HepG2 (cell line): Measurements from ENCODE around the gene RAB3GAP1. TPM values are rescaled to one million over a fixed set of nuclear protein-coding genes. Genes with fewer than 3 reads are reported as not detected.

Experiments used
- ATAC-seq: fragments of 200-7000 bp; cut with Tn5 transposase; 3 replicates; pipeline ENCODE4 v1.9.1; 2020; ENCODE audit warnings: mild to moderate bottlenecking, moderate library complexity
- BruUV-seq: library from RNA; stranded (reverse); fragments of 400-500 nt; replicated peaks from 2 replicates; lab custom pipeline; 2021; lab: Mats Ljungman, UMichigan
- CTCF ChIA-PET: fragments of 300-600 bp; formaldehyde crosslinking; extraction: SDS; loops from one replicate; lab custom pipeline; 2021; ENCODE audit warnings: low total read pairs, inconsistent platforms, low intra/inter-chr PET ratio; lab: Yijun Ruan, JAX
- POLR2A ChIA-PET: fragments of 350-600 bp; sonication (Branson Sonifier 250); formaldehyde crosslinking; loops from one replicate; lab custom pipeline; 2020; ENCODE audit warnings: antibody characterized with exemption, inconsistent platforms; lab: Yijun Ruan, JAX
- DNase-seq: peaks from one replicate; pipeline ENCODE4 v3.0.0-alpha.2; 2015; ENCODE audit warnings: low spot score
- FAIRE-seq: peaks from 3 replicates; lab custom pipeline; 2011; peaks lifted over from hg19 to GRCh38; lab: Jason Lieb, UNC
- H2AFZ ChIP-seq: one replicate; pipeline ENCODE4 v1.6.1; 2011; ENCODE audit warnings: low read length, inconsistent platforms
- H3K27ac ChIP-seq: fragments of 300-600 bp; 3 replicates; pipeline ENCODE4 v1.8.0; 2011; ENCODE audit warnings: mixed run types, mild to moderate bottlenecking, mixed read lengths, low read length, inconsistent platforms; ENCODE audit not compliant: insufficient read depth; ENCODE audit errors: extremely low read length
- H3K27me3 ChIP-seq, 2 experiments: fragments of 200-600 bp in 1 of 2; 2 replicates in 1 of 2; 3 replicates in 1 of 2; pipeline versions ENCODE4 v1.6.0 to v1.8.0; 2011; ENCODE audit warnings: low read length in 2 of 2, mild to moderate bottlenecking in 2 of 2, moderate library complexity in 2 of 2, inconsistent platforms in 1 of 2; ENCODE audit not compliant: insufficient read depth in 2 of 2, control insufficient read depth in 1 of 2
- H3K36me3 ChIP-seq, 2 experiments: fragments of 200-600 bp in 1 of 2; replicated peaks in 1 of 2; 2 replicates in 1 of 2; 3 replicates in 1 of 2; pipeline versions ENCODE4 v1.5.1 to v1.8.0; 2011; ENCODE audit warnings: low read length in 2 of 2, inconsistent platforms in 1 of 2; ENCODE audit not compliant: insufficient read depth in 2 of 2, control insufficient read depth in 1 of 2
- H3K4me1 ChIP-seq: 2 replicates; pipeline ENCODE4 v1.5.1; 2012; ENCODE audit warnings: low read length, inconsistent platforms; ENCODE audit not compliant: insufficient read depth
- H3K4me2 ChIP-seq: 2 replicates; pipeline ENCODE4 v1.6.0; 2011; ENCODE audit warnings: low read depth, low read length, inconsistent platforms
- H3K4me3 ChIP-seq, 3 experiments: fragments of 200-600 bp in 1 of 3; sonication (generic), shearing (Covaris generic) in 1 of 3; replicated peaks in 1 of 3; 2 replicates each; pipeline ENCODE4 v1.5.1; 2011 to 2016; ENCODE audit warnings: low read length in 3 of 3, inconsistent platforms in 2 of 3, low read depth in 2 of 3, mild to moderate bottlenecking in 2 of 3, control low read depth in 1 of 3, mixed read lengths in 1 of 3; ENCODE audit not compliant: insufficient read depth in 1 of 3
- H3K79me2 ChIP-seq: one replicate; pipeline ENCODE4 v1.6.1; 2011; ENCODE audit warnings: low read length, inconsistent platforms; ENCODE audit not compliant: insufficient read depth
- H3K9ac ChIP-seq: 2 replicates; pipeline ENCODE4 v1.6.0; 2011; ENCODE audit warnings: mild to moderate bottlenecking, low read depth, low read length, inconsistent platforms; ENCODE audit not compliant: insufficient read depth
- H3K9me3 ChIP-seq: 2 replicates; pipeline ENCODE4 v1.5.1; 2012; ENCODE audit warnings: mild to moderate bottlenecking, low read length
- H4K20me1 ChIP-seq: 2 replicates; pipeline ENCODE4 v1.6.0; 2011; ENCODE audit warnings: inconsistent platforms, mild to moderate bottlenecking, low read length, moderate library complexity; ENCODE audit not compliant: insufficient read depth
- HDAC2 ChIP-seq: sonication (generic); formaldehyde crosslinking; IDR thresholded peaks from 2 replicates; pipeline ENCODE4 v1.4.0; 2020; ENCODE audit warnings: missing genetic modification reagents
- HOXA3 ChIP-seq: sonication (generic); formaldehyde crosslinking; IDR thresholded peaks from 2 replicates; pipeline ENCODE4 v1.5.0; 2020; ENCODE audit warnings: missing genetic modification reagents
- KMT2B ChIP-seq: IDR thresholded peaks from 2 replicates; pipeline ENCODE4 v1.6.1; 2016; ENCODE audit warnings: missing genetic modification reagents, missing compliant biosample characterization
- NFKB2 ChIP-seq: sonication (generic); formaldehyde crosslinking; IDR thresholded peaks from 2 replicates; pipeline ENCODE4 v1.4.0; 2020; ENCODE audit warnings: missing genetic modification reagents, borderline replicate concordance
- PRDM4 ChIP-seq: sonication (generic); formaldehyde crosslinking; IDR thresholded peaks from 2 replicates; pipeline ENCODE4 v1.9.0; 2021; ENCODE audit warnings: missing genetic modification reagents, borderline replicate concordance
- RNF2 ChIP-seq: fragments of 450-650 bp; conservative IDR thresholded peaks from 2 replicates; pipeline ENCODE4 v1.6.1; 2016; ENCODE audit warnings: low read depth
- ZBED4 ChIP-seq: sonication (generic); formaldehyde crosslinking; IDR thresholded peaks from 2 replicates; pipeline ENCODE4 v1.4.0; 2020; ENCODE audit warnings: missing genetic modification reagents, borderline replicate concordance
- WGBS: methylation state at CpG from one replicate; pipeline ENCODE4 v1.1.6; 2017; ENCODE audit warnings: low lambda C conversion rate; 5-methylcytosine and 5-hydroxymethylcytosine counted together
- in situ Hi-C: cut with HindIII; loops from 2 replicates; pipeline ENCODE4 v1.10.0; 2017; ENCODE audit warnings: low pct_unique_long_range_greater_than_20kb; ENCODE audit not compliant: extremely low pct_ligation_motif_present
- intact Hi-C: fragments of 100-400 bp; cut with micrococcal nuclease; formaldehyde crosslinking; loops from one replicate; pipeline ENCODE4 v1.10.0; 2022; ENCODE audit not compliant: unreplicated experiment
- polyA plus RNA-seq, 8 experiments: library from polyadenylated mRNA; depleted of rRNA in 3 of 8; stranded (reverse) in 7 of 8; unstranded in 1 of 8; fragments of >200 nt; fragmentation: Illumina TruSeq in 4 of 8; extraction: Trizol in 4 of 8; gene quantifications; 2 replicates each; pipeline versions ENCODE4 v1.2.1 to v1.2.3, GENCODE V29; 2011 to 2016; ENCODE audit warnings: low read depth in 4 of 8, missing spikeins in 1 of 8, mixed read lengths in 1 of 8; ENCODE audit not compliant: insufficient read depth in 1 of 8
- total RNA-seq, 5 experiments: library from RNA; depleted of rRNA; stranded (reverse); fragments of >200 nt; fragmentation: Illumina TruSeq; extraction: Trizol; gene quantifications; 2 replicates each; pipeline ENCODE4 v1.2.3, GENCODE V29; 2016; ENCODE audit warnings: low read depth in 1 of 5

Gene RAB3GAP1
- total and polyA plus RNA-seq, 2 of the 13 experiments (the other 11 are each of a cell fraction or from before 2014, with no cell fraction given), result 15.2 to 48.8 TPM

GRCh38 chr2:135212757-135213156, 160.7 kb downstream of the RAB3GAP1 start (continued):
- TF ChIP-seq ZBED4 (CRISPR knock-in tag) (no peak), HDAC2 (CRISPR knock-in tag) (no peak)

GRCh38 chr2:135218426-135218825, 166.3 kb downstream of the RAB3GAP1 start:
- Histone ChIP-seq H3K4me3 (no peak overlapping the region), H3K36me3 (peaks cover 0 to 15% of the 10 kb centered on the region in 2 experiments; a peak in 2 of 5 replicates), H3K79me2 (no peaks in the 10 kb centered on the region), H4K20me1 (no peaks in the 10 kb centered on the region), H3K27me3 (no peaks in the 10 kb centered on the region), H3K9ac (no peak overlapping the region), H3K4me2 (no peak overlapping the region), H3K27ac (no peak overlapping the region), H2AFZ (no peak overlapping the region), H3K9me3 (no peaks in the 10 kb centered on the region), H3K4me1 (no peaks in the 10 kb centered on the region)
- ATAC-seq (no peak), DNase-seq (no peak), FAIRE-seq (no peak)
- no TSS peak for BruUV-seq
- intact Hi-C loops (no loop called here), in situ Hi-C loops (no loop called here)
- no peak for TF ChIP-seq RNF2
- no peak for TF ChIP-seq HOXA3 (CRISPR knock-in tag)
- TF ChIP-seq KMT2B (CRISPR knock-in tag), result no peak
- TF ChIP-seq PRDM4, result no peak
- TF ChIP-seq NFKB2 (CRISPR knock-in tag), result no peak
- ChIA-PET POLR2A (no interaction called here), CTCF (no interaction called here)
- 94% methylated on average over 2 of the region's 2 CpGs for WGBS
